H9 (cell line): ENCODE data around the gene AP2M1. TPM values are rescaled to one million over a fixed set of nuclear protein-coding genes. Genes with fewer than 3 reads are reported as not detected.

Experiments used
- DNase-seq: peaks from one replicate; pipeline ENCODE4 v3.0.0-alpha.2; 2017
- H2AFZ ChIP-seq: one replicate; pipeline ENCODE4 v1.6.1; 2013; ENCODE audit warnings: mild to moderate bottlenecking, low read length, control low read depth, moderate library complexity
- H2AK5ac ChIP-seq: 2 replicates; pipeline ENCODE4 v1.6.1; 2013; ENCODE audit warnings: low read length, control low read depth, mixed read lengths; ENCODE audit not compliant: insufficient read length
- H2BK120ac ChIP-seq: one replicate; pipeline ENCODE4 v1.6.1; 2013; ENCODE audit warnings: low read depth, mild to moderate bottlenecking, low read length, control low read depth, inconsistent platforms; ENCODE audit not compliant: poor library complexity, severe bottlenecking
- H2BK12ac ChIP-seq: 2 replicates; pipeline ENCODE4 v1.6.1; 2013; ENCODE audit warnings: low read length, control low read depth, mixed read lengths, low read depth; ENCODE audit not compliant: insufficient read length
- H2BK15ac ChIP-seq: 2 replicates; pipeline ENCODE4 v1.6.1; 2013; ENCODE audit warnings: low read depth, low read length, control low read depth
- H2BK20ac ChIP-seq: one replicate; pipeline ENCODE4 v1.6.1; 2013; ENCODE audit warnings: low read depth, mild to moderate bottlenecking, low read length, control low read depth, inconsistent platforms; ENCODE audit not compliant: poor library complexity, severe bottlenecking
- H2BK5ac ChIP-seq: 2 replicates; pipeline ENCODE4 v1.6.1; 2013; ENCODE audit warnings: low read length, control low read depth, mixed read lengths; ENCODE audit not compliant: insufficient read length
- H3K14ac ChIP-seq: 2 replicates; pipeline ENCODE4 v1.6.1; 2013; ENCODE audit warnings: low read length, control low read depth; ENCODE audit not compliant: insufficient read depth
- H3K18ac ChIP-seq: 2 replicates; pipeline ENCODE4 v1.6.1; 2013; ENCODE audit warnings: low read depth, mild to moderate bottlenecking, mixed read lengths, low read length, control low read depth; ENCODE audit not compliant: insufficient read length
- H3K23ac ChIP-seq: 2 replicates; pipeline ENCODE4 v1.6.1; 2013; ENCODE audit warnings: low read length, control low read depth, mixed read lengths, low read depth; ENCODE audit not compliant: insufficient read length
- H3K23me2 ChIP-seq: 2 replicates; pipeline ENCODE4 v1.6.1; 2013; ENCODE audit warnings: low read depth, mild to moderate bottlenecking, mixed read lengths, low read length, control low read depth; ENCODE audit not compliant: insufficient read length, poor library complexity, severe bottlenecking
- H3K27ac ChIP-seq: 2 replicates; pipeline ENCODE4 v1.5.1; 2013; ENCODE audit warnings: low read length, control low read depth, mixed read lengths, low read depth; ENCODE audit not compliant: insufficient read length
- H3K27me3 ChIP-seq: 2 replicates; pipeline ENCODE4 v1.6.1; 2013; ENCODE audit warnings: low read length, control low read depth, inconsistent platforms; ENCODE audit not compliant: insufficient read depth
- H3K4ac ChIP-seq: 2 replicates; pipeline ENCODE4 v1.6.1; 2013; ENCODE audit warnings: low read depth, mild to moderate bottlenecking, control low read depth, inconsistent platforms, low read length, moderate library complexity
- H3K4me1 ChIP-seq: 2 replicates; pipeline ENCODE4 v1.6.1; 2013; ENCODE audit warnings: low read length, control low read depth, inconsistent platforms; ENCODE audit not compliant: insufficient read depth
- H3K4me2 ChIP-seq: 2 replicates; pipeline ENCODE4 v1.6.1; 2013; ENCODE audit warnings: low read length, control low read depth, mixed read lengths; ENCODE audit not compliant: insufficient read length, insufficient read depth
- H3K56ac ChIP-seq: 2 replicates; pipeline ENCODE4 v1.6.1; 2013; ENCODE audit warnings: low read depth, mild to moderate bottlenecking, mixed read lengths, low read length, control low read depth; ENCODE audit not compliant: insufficient read length
- H3K79me1 ChIP-seq: 2 replicates; pipeline ENCODE4 v1.6.1; 2013; ENCODE audit warnings: low read depth, mild to moderate bottlenecking, moderate library complexity, low read length, control low read depth, inconsistent platforms; ENCODE audit not compliant: insufficient read depth, poor library complexity, severe bottlenecking
- H3K79me2 ChIP-seq: 2 replicates; pipeline ENCODE4 v1.6.1; 2013; ENCODE audit warnings: low read length, control low read depth, inconsistent platforms; ENCODE audit not compliant: insufficient read depth
- H3K9ac ChIP-seq: 2 replicates; pipeline ENCODE4 v1.6.1; 2013; ENCODE audit warnings: low read length, control low read depth, mixed read lengths; ENCODE audit not compliant: insufficient read length; ENCODE audit errors: extremely low read depth
- H3K9me3 ChIP-seq: one replicate; pipeline ENCODE4 v1.6.1; 2013; ENCODE audit warnings: low read depth, low read length, inconsistent platforms; ENCODE audit not compliant: control insufficient read depth
- H3T11ph ChIP-seq: one replicate; pipeline ENCODE4 v1.6.1; 2013; ENCODE audit warnings: mild to moderate bottlenecking, low read length, control low read depth, inconsistent platforms
- H4K20me1 ChIP-seq: one replicate; pipeline ENCODE4 v1.6.1; 2013; ENCODE audit not compliant: control insufficient read depth, insufficient read length, insufficient read depth
- H4K5ac ChIP-seq: 2 replicates; pipeline ENCODE4 v1.6.1; 2013; ENCODE audit warnings: low read depth, mild to moderate bottlenecking, mixed read lengths, low read length, control low read depth; ENCODE audit not compliant: insufficient read length
- H4K8ac ChIP-seq: replicated peaks from 2 replicates; pipeline ENCODE4 v1.6.1; 2013; ENCODE audit warnings: low read length, control low read depth, mixed read lengths, low read depth; ENCODE audit not compliant: insufficient read length
- H4K91ac ChIP-seq: 2 replicates; pipeline ENCODE4 v1.6.1; 2013; ENCODE audit warnings: low read depth, mild to moderate bottlenecking, moderate library complexity, mixed read lengths, low read length, control low read depth; ENCODE audit not compliant: insufficient read length
- H3K27ac Mint-ChIP-seq, 3 experiments: 2 replicates in 2 of 3; 3 replicates in 1 of 3; pipeline ENCODE4 v1.8.0; 2020 to 2021; ENCODE audit warnings: mixed read lengths in 3 of 3, mild to moderate bottlenecking in 1 of 3, moderate library complexity in 1 of 3
- H3K27me3 Mint-ChIP-seq: 2 replicates; pipeline ENCODE4 v1.8.0; 2021; ENCODE audit warnings: low read depth, mild to moderate bottlenecking, moderate library complexity, mixed read lengths
- H3K36me3 Mint-ChIP-seq, 3 experiments: 2 replicates in 2 of 3; 3 replicates in 1 of 3; pipeline ENCODE4 v1.8.0; 2020 to 2021; ENCODE audit warnings: low read depth in 3 of 3, mixed read lengths in 3 of 3; ENCODE audit not compliant: insufficient read depth in 1 of 3
- H3K4me1 Mint-ChIP-seq, 2 experiments: 2 replicates each; pipeline ENCODE4 v1.8.0; 2020; ENCODE audit warnings: mixed read lengths in 2 of 2
- H3K4me3 Mint-ChIP-seq, 2 experiments: 2 replicates in 1 of 2; 3 replicates in 1 of 2; pipeline ENCODE4 v1.8.0; 2020 to 2021; ENCODE audit warnings: mild to moderate bottlenecking in 2 of 2, mixed read lengths in 2 of 2, moderate library complexity in 1 of 2
- H3K9me3 Mint-ChIP-seq, 2 experiments: 2 replicates in 1 of 2; 3 replicates in 1 of 2; pipeline ENCODE4 v1.8.0; 2020; ENCODE audit warnings: mild to moderate bottlenecking in 2 of 2, mixed read lengths in 2 of 2, moderate library complexity in 1 of 2
- CTCF ChIP-seq: fragments of 200-600 bp; sonication (generic); conservative IDR thresholded peaks from 3 replicates; pipeline ENCODE4 v1.8.0; 2021; ENCODE audit warnings: antibody characterized with exemption, mild to moderate bottlenecking
- WGBS: extraction: QIAGEN DNeasy Blood & Tissue Kit; methylation state at CpG from one replicate; pipeline ENCODE4 v1.1.7; 2013; ENCODE audit warnings: missing lambda C conversion rate, low lambda C conversion rate, mixed read lengths; ENCODE audit not compliant: insufficient read length; ENCODE audit errors: extremely low coverage; 5-methylcytosine and 5-hydroxymethylcytosine counted together
- total RNA-seq: library from RNA; stranded (reverse); gene quantifications from 2 replicates; pipeline ENCODE4 v1.2.1, GENCODE V29; 2021

AP2M1 gene
- total RNA-seq, 1 experiment from 2014 or later: 443 TPM

DNA sequence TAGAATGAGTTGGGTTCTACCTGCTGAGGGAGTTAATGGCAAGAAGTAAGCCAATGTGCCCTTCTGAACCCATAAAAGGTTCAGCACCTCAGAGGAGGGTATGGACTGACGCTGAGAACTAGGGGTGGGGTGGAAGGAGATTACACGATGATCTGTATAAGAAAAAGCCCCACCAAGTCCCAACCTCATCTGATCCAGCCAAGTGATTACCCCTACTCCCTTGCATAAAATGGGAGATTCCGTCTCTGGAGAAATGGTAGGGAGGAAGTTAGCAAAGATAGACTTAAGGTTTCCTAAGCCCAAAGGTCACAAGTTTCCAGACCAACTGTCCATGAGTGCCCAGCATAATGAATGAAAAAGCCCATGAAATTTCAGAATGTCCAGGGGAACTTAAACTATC lies 26.6 kb upstream of the AP2M1 start:
- WGBS: no CpG with 5 or more reads among the region's 3 CpGs
- no peak overlapping the region for H3K4ac ChIP-seq
- H2BK120ac ChIP-seq: no peak overlapping the region
- H3K56ac ChIP-seq: no peak overlapping the region
- H3K27me3 Mint-ChIP-seq: no peaks in the 10 kb centered on the region
- no peak overlapping the region for H3K27ac ChIP-seq
- DNase-seq: no peak
- H3K4me1 ChIP-seq: no peaks in the 10 kb centered on the region
- no peaks in the 10 kb centered on the region for H3K9me3 ChIP-seq
- H3K4me2 ChIP-seq: no peak overlapping the region
- H3K4me1 Mint-ChIP-seq: peaks cover 2 to 3% of the 10 kb centered on the region in 2 experiments; a peak in 2 of 4 replicates
- H3K4me3 Mint-ChIP-seq: no peak overlapping the region
- no peak overlapping the region for H2AFZ ChIP-seq
- H3K36me3 Mint-ChIP-seq: peaks cover 0 to 35% (median 4%) of the 10 kb centered on the region in 3 experiments; a peak in 4 of 7 replicates
- H2BK15ac ChIP-seq: no peak overlapping the region
- H3K79me1 ChIP-seq: peaks cover 4% of the 10 kb centered on the region
- no peak overlapping the region for H3K23ac ChIP-seq
- H4K20me1 ChIP-seq: no peaks in the 10 kb centered on the region
- H3K23me2 ChIP-seq: no peaks in the 10 kb centered on the region
- no peak overlapping the region for H3K9ac ChIP-seq
- no peak overlapping the region for H2BK12ac ChIP-seq
- no peak overlapping the region for H2BK5ac ChIP-seq
- no peak overlapping the region for H3T11ph ChIP-seq
- no peak for TF ChIP-seq CTCF
- H3K9me3 Mint-ChIP-seq: no peaks in the 10 kb centered on the region
- no peak overlapping the region for H3K18ac ChIP-seq
- no peak overlapping the region for H4K91ac ChIP-seq
- H3K27me3 ChIP-seq: no peaks in the 10 kb centered on the region
- H2AK5ac ChIP-seq: no peak overlapping the region
- H3K27ac Mint-ChIP-seq: no peak overlapping the region
- H3K14ac ChIP-seq: no peak overlapping the region
- no peak overlapping the region for H4K8ac ChIP-seq
- no peak overlapping the region for H2BK20ac ChIP-seq
- no peak overlapping the region for H4K5ac ChIP-seq
- H3K79me2 ChIP-seq: no peaks in the 10 kb centered on the region
